IMR-90 (cell line): ENCODE measurements around the gene RPS6KL1. TPM values are rescaled to one million over a fixed set of nuclear protein-coding genes. Genes with fewer than 3 reads are reported as not detected.

Source experiments
- ATAC-seq: fragments of 200-7000 bp; cut with Tn5 transposase; 2 replicates; pipeline ENCODE4 v1.9.1; 2020; ENCODE audit warnings: low read depth, mild to moderate bottlenecking, moderate library complexity
- BruUV-seq: library from RNA; stranded (reverse); fragments of 400-500 nt; replicated peaks from 2 replicates; lab custom pipeline; 2021; lab: Mats Ljungman, UMichigan
- CTCF ChIA-PET: fragments of 300-600 bp; formaldehyde crosslinking; extraction: SDS; loops from one replicate; lab custom pipeline; 2021; ENCODE audit warnings: antibody characterized with exemption; lab: Yijun Ruan, JAX
- POLR2A ChIA-PET: fragments of 300-600 bp; sonication (Branson Sonifier 250); formaldehyde crosslinking; loops from one replicate; lab custom pipeline; 2022; ENCODE audit warnings: antibody characterized with exemption; ENCODE audit not compliant: unreplicated experiment; lab: Charles Lee
- DNase-seq: peaks from one replicate; pipeline ENCODE4 v3.0.0; 2013
- H2AFZ ChIP-seq: replicated peaks from 2 replicates; pipeline ENCODE3; 2013; ENCODE audit warnings: low read length, mild to moderate bottlenecking; ENCODE audit not compliant: poor library complexity
- H2AK5ac ChIP-seq: 2 replicates; pipeline ENCODE4 v1.6.1; 2013; ENCODE audit warnings: low read depth, low read length, inconsistent platforms
- H2AK9ac ChIP-seq: replicated peaks from 2 replicates; pipeline ENCODE3; 2013; ENCODE audit warnings: mild to moderate bottlenecking, low read depth, low read length, moderate library complexity; ENCODE audit not compliant: poor library complexity
- H2BK120ac ChIP-seq: 2 replicates; pipeline ENCODE4 v1.6.1; 2013; ENCODE audit warnings: low read depth, low read length, inconsistent platforms
- H2BK15ac ChIP-seq: 3 replicates; pipeline ENCODE4 v1.6.1; 2013; ENCODE audit warnings: low read depth, low read length, inconsistent platforms
- H2BK20ac ChIP-seq: 2 replicates; pipeline ENCODE4 v1.6.1; 2013; ENCODE audit warnings: low read depth, mild to moderate bottlenecking, inconsistent platforms, low read length, moderate library complexity
- H2BK5ac ChIP-seq: 2 replicates; pipeline ENCODE4 v1.6.1; 2013; ENCODE audit warnings: mild to moderate bottlenecking, low read depth, low read length, inconsistent platforms; ENCODE audit not compliant: poor library complexity, severe bottlenecking
- H3K14ac ChIP-seq: replicated peaks from 2 replicates; pipeline ENCODE4 v1.6.1; 2013; ENCODE audit warnings: low read depth, low read length, inconsistent platforms
- H3K18ac ChIP-seq: 2 replicates; pipeline ENCODE4 v1.6.1; 2013; ENCODE audit warnings: low read depth, low read length, control low read depth
- H3K23ac ChIP-seq: 2 replicates; pipeline ENCODE4 v1.6.1; 2013; ENCODE audit warnings: low read depth, low read length, inconsistent platforms
- H3K27ac ChIP-seq: 2 replicates; pipeline ENCODE4 v1.5.1; 2013; ENCODE audit warnings: mild to moderate bottlenecking, control low read depth, low read length; ENCODE audit not compliant: insufficient read depth
- H3K27me3 ChIP-seq: 2 replicates; pipeline ENCODE4 v1.6.1; 2013; ENCODE audit warnings: low read length; ENCODE audit not compliant: control insufficient read depth, insufficient read depth
- H3K36me3 ChIP-seq: 2 replicates; pipeline ENCODE4 v1.6.1; 2013; ENCODE audit warnings: low read length, mixed read lengths; ENCODE audit not compliant: control insufficient read depth, insufficient read depth
- H3K4ac ChIP-seq: 2 replicates; pipeline ENCODE4 v1.6.1; 2013; ENCODE audit warnings: low read depth, low read length, inconsistent platforms
- H3K4me1 ChIP-seq: 2 replicates; pipeline ENCODE4 v1.6.1; 2013; ENCODE audit warnings: low read length, mixed read lengths; ENCODE audit not compliant: control insufficient read depth, insufficient read depth
- H3K4me2 ChIP-seq: 2 replicates; pipeline ENCODE4 v1.6.1; 2013; ENCODE audit warnings: low read depth, mild to moderate bottlenecking, control low read depth, low read length, moderate library complexity
- H3K4me3 ChIP-seq: 2 replicates; pipeline ENCODE4 v1.5.1; 2013; ENCODE audit warnings: low read depth, mild to moderate bottlenecking, control low read depth, low read length, moderate library complexity; ENCODE audit not compliant: insufficient read depth
- H3K56ac ChIP-seq: 2 replicates; pipeline ENCODE4 v1.6.1; 2013; ENCODE audit warnings: low read length, inconsistent platforms; ENCODE audit not compliant: insufficient read depth; ENCODE audit errors: extremely low read depth
- H3K79me1 ChIP-seq, 2 experiments: 2 replicates each; pipeline ENCODE4 v1.6.1; 2013; ENCODE audit warnings: low read length in 2 of 2, inconsistent platforms in 1 of 2, low read depth in 1 of 2
- H3K9ac ChIP-seq: 2 replicates; pipeline ENCODE4 v1.6.1; 2013; ENCODE audit warnings: low read depth, low read length, control low read depth
- H3K9me1 ChIP-seq: 2 replicates; pipeline ENCODE4 v1.6.1; 2013; ENCODE audit warnings: low read length, inconsistent platforms; ENCODE audit not compliant: insufficient read depth
- H3K9me3 ChIP-seq: 2 replicates; pipeline ENCODE4 v1.6.1; 2013; ENCODE audit warnings: low read length; ENCODE audit not compliant: control insufficient read depth, insufficient read depth
- H4K20me1 ChIP-seq: 2 replicates; pipeline ENCODE4 v1.6.1; 2013; ENCODE audit warnings: low read length, inconsistent platforms; ENCODE audit not compliant: insufficient read depth
- H4K5ac ChIP-seq: 2 replicates; pipeline ENCODE4 v1.6.1; 2013; ENCODE audit warnings: mild to moderate bottlenecking, low read depth, low read length, control low read depth
- H4K8ac ChIP-seq, 2 experiments: 2 replicates each; pipeline ENCODE4 v1.6.1; 2013; ENCODE audit warnings: low read depth in 2 of 2, low read length in 2 of 2, control low read depth in 1 of 2, inconsistent platforms in 1 of 2
- H4K91ac ChIP-seq: 2 replicates; pipeline ENCODE4 v1.6.1; 2013; ENCODE audit warnings: low read depth, low read length, inconsistent platforms; ENCODE audit not compliant: insufficient read depth
- BHLHE40 ChIP-seq: fragments of 150-350 bp; IDR thresholded peaks from 2 replicates; pipeline ENCODE4 v1.6.1; 2016; ENCODE audit warnings: mild to moderate bottlenecking, low read depth, low read length
- CEBPB ChIP-seq: IDR thresholded peaks from 2 replicates; pipeline ENCODE4 v1.6.1; 2012; ENCODE audit warnings: low read depth, low read length, improper control_type of control experiment
- CHD1 ChIP-seq: IDR thresholded peaks from 2 replicates; pipeline ENCODE4 v1.6.1; 2012; ENCODE audit warnings: low read depth, low read length, improper control_type of control experiment
- CTCF ChIP-seq: conservative IDR thresholded peaks from 2 replicates; pipeline ENCODE4 v1.5.1; 2012; ENCODE audit warnings: mild to moderate bottlenecking, low read depth, low read length, improper control_type of control experiment
- ELK1 ChIP-seq: fragments of 150-350 bp; IDR thresholded peaks from 2 replicates; pipeline ENCODE4 v1.6.1; 2016; ENCODE audit warnings: low read depth, mild to moderate bottlenecking, low read length, moderate library complexity, borderline replicate concordance
- FOS ChIP-seq: fragments of 150-350 bp; IDR thresholded peaks from 2 replicates; pipeline ENCODE4 v1.6.1; 2016; ENCODE audit warnings: low read depth, low read length
- MAFK ChIP-seq: IDR thresholded peaks from 2 replicates; pipeline ENCODE4 v1.6.1; 2012; ENCODE audit warnings: low read depth, low read length, improper control_type of control experiment
- MAZ ChIP-seq: IDR thresholded peaks from 2 replicates; pipeline ENCODE4 v1.6.1; 2012; ENCODE audit warnings: low read depth, mild to moderate bottlenecking, low read length, improper control_type of control experiment, moderate library complexity, borderline replicate concordance
- MXI1 ChIP-seq: IDR thresholded peaks from 2 replicates; pipeline ENCODE4 v1.6.1; 2012; ENCODE audit warnings: low read depth, mild to moderate bottlenecking, low read length, moderate library complexity, borderline replicate concordance
- NFE2L2 ChIP-seq: fragments of 150-350 bp; IDR thresholded peaks from 2 replicates; pipeline ENCODE4 v1.6.1; 2016; ENCODE audit warnings: low read depth, mild to moderate bottlenecking, low read length
- POLR2A ChIP-seq: IDR thresholded peaks from 2 replicates; pipeline ENCODE4 v1.6.1; 2012; ENCODE audit warnings: mild to moderate bottlenecking, low read depth, low read length
- RAD21 ChIP-seq: IDR thresholded peaks from 2 replicates; pipeline ENCODE4 v1.6.1; 2012; ENCODE audit warnings: low read length, improper control_type of control experiment
- RCOR1 ChIP-seq: IDR thresholded peaks from 2 replicates; pipeline ENCODE4 v1.6.1; 2012; ENCODE audit warnings: mild to moderate bottlenecking, low read length, improper control_type of control experiment; ENCODE audit not compliant: insufficient replicate concordance
- RFX5 ChIP-seq: IDR thresholded peaks from 2 replicates; pipeline ENCODE4 v1.8.0; 2012; ENCODE audit warnings: low read depth, mild to moderate bottlenecking, low read length, moderate library complexity
- SMC3 ChIP-seq: fragments of 150-350 bp; IDR thresholded peaks from 2 replicates; pipeline ENCODE4 v1.6.1; 2016; ENCODE audit warnings: low read depth, mild to moderate bottlenecking, antibody characterized with exemption, low read length, moderate library complexity
- USF2 ChIP-seq: fragments of 150-350 bp; IDR thresholded peaks from 2 replicates; pipeline ENCODE4 v1.6.1; 2017; ENCODE audit warnings: mild to moderate bottlenecking, antibody characterized with exemption, low read length, low read depth
- WGBS, 2 experiments: methylation state at CpG; one replicate each; pipeline versions ENCODE4 v1.1.5 to v1.1.7; 2013; ENCODE audit warnings: missing lambda C conversion rate in 2 of 2; ENCODE audit not compliant: insufficient read length in 1 of 2; ENCODE audit errors: extremely low coverage in 2 of 2; 5-methylcytosine and 5-hydroxymethylcytosine counted together
- dilution Hi-C: fragments of 300-500 bp; cut with HindIII; formaldehyde crosslinking; loops from one replicate; pipeline ENCODE4 v1.14.3; 2018; ENCODE audit warnings: low sequenced_read_pairs; ENCODE audit not compliant: unreplicated experiment
- in situ Hi-C: fragments of 300-500 bp; cut with MboI; formaldehyde crosslinking; loops from 3 replicates; pipeline ENCODE4 v1.14.3; 2019; ENCODE audit warnings: low sequenced_read_pairs, inconsistent platforms, mixed read lengths
- intact Hi-C: fragments of 100-400 bp; cut with micrococcal nuclease; formaldehyde crosslinking; loops from 2 replicates; pipeline ENCODE4 v1.10.0; 2022
- polyA plus RNA-seq, 3 experiments: library from polyadenylated mRNA; depleted of rRNA; stranded (reverse); fragments of >200 nt; gene quantifications; 2 replicates each; pipeline ENCODE4 v1.2.3, GENCODE V29; 2012; ENCODE audit warnings: low replicate concordance in 1 of 3
- total RNA-seq: library from RNA; depleted of rRNA; stranded (reverse); fragments of >200 nt; gene quantifications from 2 replicates; pipeline ENCODE4 v1.2.3, GENCODE V29; 2012

The RPS6KL1 gene
- total and polyA plus RNA-seq, 2 of the 4 experiments (the other 2 are of a cell fraction) = 0.72 to 1.7 TPM

- in situ Hi-C loops = no loop called here
- ChIA-PET POLR2A (no interaction called here), CTCF (interaction anchor here (0.7 kb wide), 1 partner anchor 296 kb away, joined by 6 read pairs; no protein-coding TSS in a partner anchor)
- H2BK15ac ChIP-seq = no peak overlapping the region
- H3K4me2 ChIP-seq = no peak overlapping the region
- no peak overlapping the region for H4K8ac ChIP-seq
- H3K4ac ChIP-seq = no peak overlapping the region
- DNase-seq (no peak), ATAC-seq (no peak)
- no peak overlapping the region for H2BK5ac ChIP-seq
- no peaks in the 10 kb centered on the region for H3K79me1 ChIP-seq
- H3K18ac ChIP-seq = no peak overlapping the region
- H4K91ac ChIP-seq = no peak overlapping the region
- no peak overlapping the region for H3K27ac ChIP-seq
- H3K9ac ChIP-seq = no peak overlapping the region
- dilution Hi-C loops = no loop called here
- H3K9me1 ChIP-seq = no peaks in the 10 kb centered on the region
- BruUV-seq = no TSS peak
- no peak overlapping the region for H2AFZ ChIP-seq
- 100% methylated on average over 1 of the region's 8 CpGs; no CpG with 5 or more reads in 1 of the 2 experiments for WGBS, 2 experiments
- no peaks in the 10 kb centered on the region for H4K20me1 ChIP-seq
- no peak overlapping the region for H4K5ac ChIP-seq
- no peak overlapping the region for H3K14ac ChIP-seq
- no peak overlapping the region for H2AK9ac ChIP-seq
- H2BK120ac ChIP-seq = no peak overlapping the region
- TF ChIP-seq MAFK (no peak), BHLHE40 (no peak), CHD1 (no peak), CEBPB (no peak), FOS (no peak), NFE2L2 (no peak), RAD21 (no peak), MXI1 (no peak), CTCF (no peak), POLR2A (no peak), RCOR1 (no peak), SMC3 (no peak), USF2 (no peak), RFX5 (no peak), ELK1 (no peak), MAZ (no peak)
- H3K9me3 ChIP-seq = no peaks in the 10 kb centered on the region
- no peaks in the 10 kb centered on the region for H3K4me1 ChIP-seq
- H3K56ac ChIP-seq = no peak overlapping the region
- no peak overlapping the region for H2AK5ac ChIP-seq
- intact Hi-C loops = no loop called here
- no peak overlapping the region for H3K23ac ChIP-seq
- H3K4me3 ChIP-seq = no peak overlapping the region
- H3K36me3 ChIP-seq = no peaks in the 10 kb centered on the region
- peaks cover 10% of the 10 kb centered on the region for H3K27me3 ChIP-seq
- no peak overlapping the region for H2BK20ac ChIP-seq
Observed at GRCh38 chr14:74868739-74869138, 54.3 kb downstream of the RPS6KL1 start.
